Neural cell (in vitro differentiated cells): Measurements from ENCODE around the gene LSMEM2. TPM values are rescaled to one million over a fixed set of nuclear protein-coding genes. Genes with fewer than 3 reads are reported as not detected.

Source experiments
- H2AFZ ChIP-seq: fragments of 200-600, 300-800 bp; sonication (generic), shearing (Covaris generic); 2 replicates; pipeline ENCODE4 v1.6.0; 2014; ENCODE audit warnings: low read depth, mild to moderate bottlenecking, antibody characterized with exemption, low read length, moderate library complexity
- H3F3A ChIP-seq: fragments of 200-600 bp; shearing (Covaris generic); 2 replicates; pipeline ENCODE4 v1.6.1; 2016; ENCODE audit warnings: mild to moderate bottlenecking, moderate library complexity, mixed read lengths, antibody characterized with exemption, low read length; ENCODE audit not compliant: insufficient read depth, poor library complexity, severe bottlenecking
- H3K27ac ChIP-seq: fragments of 200-600, 300-800 bp; sonication (generic), shearing (Covaris generic); 2 replicates; pipeline ENCODE4 v1.5.1; 2014; ENCODE audit warnings: mild to moderate bottlenecking, low read length, moderate library complexity
- H3K27me3 ChIP-seq: fragments of 300-800, 200-600 bp; sonication (generic), shearing (Covaris generic); 2 replicates; pipeline ENCODE4 v1.6.0; 2014; ENCODE audit warnings: mild to moderate bottlenecking, low read depth, low read length, moderate library complexity; ENCODE audit not compliant: insufficient read depth
- H3K36me3 ChIP-seq: fragments of 300-800, 200-600 bp; sonication (generic), shearing (Covaris generic); 2 replicates; pipeline ENCODE4 v1.5.1; 2014; ENCODE audit warnings: mild to moderate bottlenecking, antibody characterized with exemption, low read length, moderate library complexity; ENCODE audit not compliant: insufficient read depth
- H3K4me2 ChIP-seq: fragments of 300-800, 200-600 bp; sonication (generic), shearing (Covaris generic); 2 replicates; pipeline ENCODE4 v1.6.0; 2014; ENCODE audit warnings: mild to moderate bottlenecking, low read length
- H3K4me3 ChIP-seq: fragments of 300-800, 200-600 bp; sonication (generic), shearing (Covaris generic); 2 replicates; pipeline ENCODE4 v1.5.1; 2014; ENCODE audit warnings: mild to moderate bottlenecking, low read length, moderate library complexity
- H3K79me2 ChIP-seq: fragments of 200-600 bp; shearing (Covaris generic); replicated peaks from 2 replicates; pipeline ENCODE4 v1.6.0; 2014; ENCODE audit warnings: mild to moderate bottlenecking, low read length, moderate library complexity; ENCODE audit not compliant: insufficient read depth
- H3K9ac ChIP-seq: fragments of 300-800, 200-600 bp; sonication (generic), shearing (Covaris generic); 2 replicates; pipeline ENCODE4 v1.6.1; 2016; ENCODE audit warnings: mild to moderate bottlenecking, low read length, mixed read lengths
- H3K9me2 ChIP-seq: fragments of 200-600 bp; shearing (Covaris generic); 2 replicates; pipeline ENCODE4 v1.6.1; 2016; ENCODE audit warnings: mild to moderate bottlenecking, low read length, mixed read lengths; ENCODE audit not compliant: insufficient read depth
- H3K9me3 ChIP-seq: fragments of 200-600, 300-800 bp; sonication (generic), shearing (Covaris generic); 2 replicates; pipeline ENCODE4 v1.6.1; 2016; ENCODE audit warnings: mild to moderate bottlenecking, mixed run types, low read length, moderate library complexity, mixed read lengths
- H4K20me1 ChIP-seq: fragments of 200-600 bp; shearing (Covaris generic); 2 replicates; pipeline ENCODE4 v1.6.1; 2016; ENCODE audit warnings: mild to moderate bottlenecking, mixed run types; ENCODE audit not compliant: insufficient read depth
- CTCF ChIP-seq: fragments of 450-650 bp; IDR thresholded peaks from 2 replicates; pipeline ENCODE4 v1.5.1; 2014; ENCODE audit warnings: antibody characterized with exemption, mild to moderate bottlenecking, moderate library complexity; ENCODE audit not compliant: poor library complexity, severe bottlenecking
- EP300 ChIP-seq: fragments of 450-650 bp; conservative IDR thresholded peaks from 2 replicates; pipeline ENCODE4 v1.6.1; 2014; ENCODE audit warnings: antibody characterized with exemption, mild to moderate bottlenecking, moderate library complexity; ENCODE audit not compliant: poor library complexity, severe bottlenecking
- EZH2 ChIP-seq: fragments of 200-600, 300-800 bp; shearing (Covaris generic), sonication (generic); IDR thresholded peaks from 2 replicates; pipeline ENCODE4 v1.6.1; 2014; ENCODE audit warnings: antibody characterized with exemption, low read length, borderline replicate concordance, mild to moderate bottlenecking; ENCODE audit not compliant: insufficient read depth, poor library complexity, severe bottlenecking
- MXI1 ChIP-seq: fragments of 450-650 bp; conservative IDR thresholded peaks from 2 replicates; pipeline ENCODE4 v1.6.1; 2014; ENCODE audit warnings: antibody characterized with exemption, mild to moderate bottlenecking; ENCODE audit not compliant: poor library complexity, severe bottlenecking
- POLR2AphosphoS5 ChIP-seq: IDR thresholded peaks from 2 replicates; pipeline ENCODE4 v1.6.1; 2012
- RAD21 ChIP-seq: fragments of 450-650 bp; conservative IDR thresholded peaks from 2 replicates; pipeline ENCODE4 v1.6.1; 2014; ENCODE audit warnings: antibody characterized with exemption, mild to moderate bottlenecking, moderate library complexity
- SMC3 ChIP-seq: fragments of 450-650 bp; conservative IDR thresholded peaks from 2 replicates; pipeline ENCODE4 v1.6.1; 2014; ENCODE audit warnings: antibody characterized with exemption, mild to moderate bottlenecking, moderate library complexity; ENCODE audit not compliant: poor library complexity
- TAF1 ChIP-seq: IDR thresholded peaks from 2 replicates; pipeline ENCODE4 v1.6.1; 2012; ENCODE audit warnings: low read depth
- polyA plus RNA-seq: library from polyadenylated mRNA; depleted of rRNA; stranded (reverse); fragments of >200 nt; gene quantifications from 2 replicates; pipeline ENCODE4 v1.2.3, GENCODE V29; 2014
- TF ChIP-seq, protein P1 (sequence below): IDR thresholded peaks from 2 replicates; pipeline ENCODE4 v1.6.1; 2012; ENCODE audit warnings: borderline replicate concordance

LSMEM2 gene
- polyA plus RNA-seq, 1 donor from 2014 or later, result not detected

DNA sequence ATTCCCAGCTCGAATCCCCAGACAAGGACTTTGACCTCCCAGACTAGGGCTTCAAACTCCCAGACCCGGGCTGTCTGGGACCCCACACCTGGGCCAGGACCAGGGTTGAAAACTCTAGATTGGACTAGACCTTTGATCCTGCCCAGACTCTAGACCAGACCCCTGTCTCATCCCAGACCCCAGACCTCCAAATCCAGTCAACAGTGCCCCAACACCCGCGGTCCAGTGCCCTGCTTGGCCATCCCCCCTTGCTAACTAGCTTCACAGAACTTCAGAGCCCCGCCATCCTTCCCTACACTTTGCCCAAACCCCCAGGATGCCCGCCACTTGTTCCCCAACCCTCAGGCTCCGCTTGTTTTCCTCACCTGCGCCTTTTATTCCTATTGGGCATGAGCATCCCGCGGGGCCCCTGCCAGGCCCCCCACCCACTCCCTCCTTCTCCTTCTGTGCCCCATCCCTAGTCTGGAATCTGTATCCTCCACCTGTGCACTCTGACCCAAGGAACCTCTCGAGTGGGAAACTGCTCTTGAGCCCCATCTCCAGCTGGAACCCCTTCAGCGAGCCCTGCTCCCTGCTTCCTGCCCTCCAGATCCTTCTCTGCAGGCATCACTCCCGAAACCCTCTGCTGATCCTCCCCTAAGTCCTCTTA lies 42.3 kb upstream of the LSMEM2 start:
- H3F3A ChIP-seq, result no peaks in the 10 kb centered on the region
- H3K9me2 ChIP-seq, result no peaks in the 10 kb centered on the region
- no peaks in the 10 kb centered on the region for H3K27me3 ChIP-seq
- peak overlapping the region; percentile 78 for H3K9ac ChIP-seq
- H3K4me2 ChIP-seq, result peak overlapping the region; percentile 100
- H2AFZ ChIP-seq, result no peak overlapping the region
- H4K20me1 ChIP-seq, result no peaks in the 10 kb centered on the region
- H3K9me3 ChIP-seq, result no peaks in the 10 kb centered on the region
- H3K36me3 ChIP-seq, result no peaks in the 10 kb centered on the region
- H3K79me2 ChIP-seq, result peaks cover 56% of the 10 kb centered on the region
- H3K4me3 ChIP-seq, result peak overlapping the region; percentile 87
- TF ChIP-seq EP300, result no peak
- no peak for TF ChIP-seq MXI1
- no peak for TF ChIP-seq POLR2AphosphoS5
- peak overlapping the region; percentile 69 for H3K27ac ChIP-seq

- Histone ChIP-seq H3K9me2 (no peaks in the 10 kb centered on the region), H3K9me3 (no peaks in the 10 kb centered on the region), H3K27me3 (no peaks in the 10 kb centered on the region), H4K20me1 (no peaks in the 10 kb centered on the region), H3K4me2 (peak overlapping the region; percentile 100), H3K79me2 (peaks cover 62% of the 10 kb centered on the region), H3F3A (no peaks in the 10 kb centered on the region), H2AFZ (no peak overlapping the region), H3K36me3 (no peaks in the 10 kb centered on the region), H3K4me3 (peak overlapping the region; percentile 87), H3K27ac (peak overlapping the region; percentile 69), H3K9ac (peak overlapping the region; percentile 78)
- TF ChIP-seq EZH2 (no peak), SMC3 (no peak), POLR2AphosphoS5 (no peak), CTCF (no peak), TAF1 (no peak), RAD21 (no peak), EP300 (no peak), MXI1 (no peak)
- TF ChIP-seq, protein P1, sequence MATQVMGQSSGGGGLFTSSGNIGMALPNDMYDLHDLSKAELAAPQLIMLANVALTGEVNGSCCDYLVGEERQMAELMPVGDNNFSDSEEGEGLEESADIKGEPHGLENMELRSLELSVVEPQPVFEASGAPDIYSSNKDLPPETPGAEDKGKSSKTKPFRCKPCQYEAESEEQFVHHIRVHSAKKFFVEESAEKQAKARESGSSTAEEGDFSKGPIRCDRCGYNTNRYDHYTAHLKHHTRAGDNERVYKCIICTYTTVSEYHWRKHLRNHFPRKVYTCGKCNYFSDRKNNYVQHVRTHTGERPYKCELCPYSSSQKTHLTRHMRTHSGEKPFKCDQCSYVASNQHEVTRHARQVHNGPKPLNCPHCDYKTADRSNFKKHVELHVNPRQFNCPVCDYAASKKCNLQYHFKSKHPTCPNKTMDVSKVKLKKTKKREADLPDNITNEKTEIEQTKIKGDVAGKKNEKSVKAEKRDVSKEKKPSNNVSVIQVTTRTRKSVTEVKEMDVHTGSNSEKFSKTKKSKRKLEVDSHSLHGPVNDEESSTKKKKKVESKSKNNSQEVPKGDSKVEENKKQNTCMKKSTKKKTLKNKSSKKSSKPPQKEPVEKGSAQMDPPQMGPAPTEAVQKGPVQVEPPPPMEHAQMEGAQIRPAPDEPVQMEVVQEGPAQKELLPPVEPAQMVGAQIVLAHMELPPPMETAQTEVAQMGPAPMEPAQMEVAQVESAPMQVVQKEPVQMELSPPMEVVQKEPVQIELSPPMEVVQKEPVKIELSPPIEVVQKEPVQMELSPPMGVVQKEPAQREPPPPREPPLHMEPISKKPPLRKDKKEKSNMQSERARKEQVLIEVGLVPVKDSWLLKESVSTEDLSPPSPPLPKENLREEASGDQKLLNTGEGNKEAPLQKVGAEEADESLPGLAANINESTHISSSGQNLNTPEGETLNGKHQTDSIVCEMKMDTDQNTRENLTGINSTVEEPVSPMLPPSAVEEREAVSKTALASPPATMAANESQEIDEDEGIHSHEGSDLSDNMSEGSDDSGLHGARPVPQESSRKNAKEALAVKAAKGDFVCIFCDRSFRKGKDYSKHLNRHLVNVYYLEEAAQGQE, result no peak
Observed at GRCh38 chr3:50237133-50237651, 41.7 kb upstream of the LSMEM2 start.
